C4-2B (cell line): ENCODE data around the gene AUTS2.

ENCODE experiments used
- H3K27ac ChIP-seq: fragments of 450-650 bp; 2 replicates; pipeline ENCODE4 v1.5.1; 2017
- CTCF ChIP-seq: fragments of 450-650 bp; conservative IDR thresholded peaks from 2 replicates; pipeline ENCODE4 v1.5.1; 2017; ENCODE audit warnings: mild to moderate bottlenecking
- ZFX ChIP-seq: fragments of 450-650 bp; IDR thresholded peaks from 2 replicates; pipeline ENCODE4 v1.6.1; 2017

The AUTS2 gene

GRCh38 chr7:69942573-69942972 is 344.3 kb downstream of the AUTS2 start:
- H3K27ac ChIP-seq = no peak overlapping the region
- no peak for TF ChIP-seq ZFX
- TF ChIP-seq CTCF = no peak

- no peak for TF ChIP-seq ZFX
- TF ChIP-seq CTCF = no peak
- H3K27ac ChIP-seq = no peak overlapping the region
These were observed 348.6 kb downstream of the AUTS2 start for GRCh38 chr7:69946901-69947300.

- no peak overlapping the region for H3K27ac ChIP-seq
- TF ChIP-seq ZFX (no peak), CTCF (no peak)
These were observed 349.7 kb downstream of the AUTS2 start for GRCh38 chr7:69947998-69948397.

GRCh38 chr7:69949122-69949521 is 350.8 kb downstream of the AUTS2 start:
- H3K27ac ChIP-seq = no peak overlapping the region
- no peak for TF ChIP-seq ZFX

- no peak overlapping the region for H3K27ac ChIP-seq
- TF ChIP-seq ZFX (no peak), CTCF (no peak)
These were observed 353.2 kb downstream of the AUTS2 start for GRCh38 chr7:69951458-69951857.

- no peak overlapping the region for H3K27ac ChIP-seq
These were observed 355.1 kb downstream of the AUTS2 start for GRCh38 chr7:69953136-69954067.

GRCh38 chr7:69956541-69956940 is 358.3 kb downstream of the AUTS2 start:
- TF ChIP-seq ZFX = no peak
- no peak for TF ChIP-seq CTCF
- H3K27ac ChIP-seq = no peak overlapping the region

More at GRCh38 chr7:69953136-69954067, 355.1 kb downstream of the AUTS2 start:
- TF ChIP-seq CTCF (no peak), ZFX (no peak)

- TF ChIP-seq CTCF = no peak
- TF ChIP-seq ZFX = no peak
- no peak overlapping the region for H3K27ac ChIP-seq
These were observed 359.4 kb downstream of the AUTS2 start for GRCh38 chr7:69957661-69958060.
